Vagina (tissue), 2 donors: Measurements from ENCODE around the gene ANKS1A.

ENCODE experiments used
- POLR2AphosphoS5 ChIP-seq, 2 donors: sonication (generic); formaldehyde crosslinking; IDR thresholded peaks; one replicate each; pipeline ENCODE4 v1.9.0; 2017; ENCODE audit warnings: antibody characterized with exemption in 2 of 2, mild to moderate bottlenecking in 2 of 2, low read depth in 1 of 2; ENCODE audit not compliant: insufficient read depth in 1 of 2
- TF ChIP-seq, protein P1 (sequence below), 3 experiments: fragments of 450-650 bp in 2 of 3; fragments of 200-600 bp in 1 of 3; sonication (generic) in 1 of 3; IDR thresholded peaks; one replicate each; pipeline ENCODE4 v1.5.1; 2017 to 2019; ENCODE audit warnings: antibody characterized with exemption in 3 of 3, mild to moderate bottlenecking in 2 of 3, moderate library complexity in 2 of 3

DNA sequence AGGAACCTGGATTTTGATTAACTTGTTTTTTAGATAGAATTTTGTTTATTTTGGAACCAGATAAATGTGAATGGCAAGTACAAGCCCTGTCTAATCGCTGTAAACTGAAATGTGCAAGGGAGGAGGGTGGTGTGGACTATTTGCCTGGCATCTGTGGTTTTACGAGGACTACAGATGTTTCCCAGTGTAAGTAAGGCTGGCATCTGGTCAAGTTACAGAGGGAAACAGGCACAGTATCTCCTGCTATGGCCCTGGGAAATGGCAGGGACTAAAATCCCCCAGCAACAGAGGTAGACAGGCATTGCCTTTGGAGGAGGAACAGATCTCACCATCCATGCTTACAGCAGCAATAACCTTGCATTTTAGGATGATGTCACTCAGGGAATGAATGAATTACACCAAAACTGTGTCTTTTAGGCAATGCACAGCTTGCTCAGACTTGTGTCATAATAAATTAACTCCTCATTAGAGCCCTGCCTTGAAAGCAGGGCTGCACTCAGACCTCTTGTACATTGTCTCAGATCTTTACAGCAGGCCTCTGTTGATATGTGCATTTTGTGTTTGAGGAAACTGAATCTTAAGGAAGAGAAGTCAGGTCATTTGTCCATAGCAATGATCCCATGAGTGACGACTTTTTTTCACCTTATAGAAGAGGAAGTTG, 155.8 kb downstream of the ANKS1A start:
- TF ChIP-seq, protein P1, sequence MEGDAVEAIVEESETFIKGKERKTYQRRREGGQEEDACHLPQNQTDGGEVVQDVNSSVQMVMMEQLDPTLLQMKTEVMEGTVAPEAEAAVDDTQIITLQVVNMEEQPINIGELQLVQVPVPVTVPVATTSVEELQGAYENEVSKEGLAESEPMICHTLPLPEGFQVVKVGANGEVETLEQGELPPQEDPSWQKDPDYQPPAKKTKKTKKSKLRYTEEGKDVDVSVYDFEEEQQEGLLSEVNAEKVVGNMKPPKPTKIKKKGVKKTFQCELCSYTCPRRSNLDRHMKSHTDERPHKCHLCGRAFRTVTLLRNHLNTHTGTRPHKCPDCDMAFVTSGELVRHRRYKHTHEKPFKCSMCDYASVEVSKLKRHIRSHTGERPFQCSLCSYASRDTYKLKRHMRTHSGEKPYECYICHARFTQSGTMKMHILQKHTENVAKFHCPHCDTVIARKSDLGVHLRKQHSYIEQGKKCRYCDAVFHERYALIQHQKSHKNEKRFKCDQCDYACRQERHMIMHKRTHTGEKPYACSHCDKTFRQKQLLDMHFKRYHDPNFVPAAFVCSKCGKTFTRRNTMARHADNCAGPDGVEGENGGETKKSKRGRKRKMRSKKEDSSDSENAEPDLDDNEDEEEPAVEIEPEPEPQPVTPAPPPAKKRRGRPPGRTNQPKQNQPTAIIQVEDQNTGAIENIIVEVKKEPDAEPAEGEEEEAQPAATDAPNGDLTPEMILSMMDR (IDR thresholded peaks at IDR 0.05): no peak
- no peak for TF ChIP-seq POLR2AphosphoS5 (IDR thresholded peaks at IDR 0.05; ENCODE audit: insufficient read depth in 1 of 2, low read depth in 1 of 2)
